PC-3 (cell line): ENCODE results near the gene ADAMTS15. TPM values are rescaled to one million over a fixed set of nuclear protein-coding genes. Genes with fewer than 3 reads are reported as not detected.

Experiments
- ATAC-seq: fragments of 200-7000 bp; cut with Tn5 transposase; 2 replicates; pipeline ENCODE4 v1.9.1; 2020; ENCODE audit warnings: mild to moderate bottlenecking, moderate library complexity
- BruUV-seq: library from RNA; stranded (reverse); fragments of 400-500 nt; replicated peaks from 2 replicates; lab custom pipeline; 2021; lab: Mats Ljungman, UMichigan
- CTCF ChIA-PET: fragments of 300-600 bp; sonication (Branson Sonifier 250); formaldehyde crosslinking; loops from one replicate; lab custom pipeline; 2022; ENCODE audit warnings: antibody characterized with exemption; lab: Charles Lee
- POLR2A ChIA-PET: fragments of 300-600 bp; sonication (Branson Sonifier 250); formaldehyde crosslinking; loops from one replicate; lab custom pipeline; 2022; ENCODE audit warnings: antibody characterized with exemption; ENCODE audit not compliant: unreplicated experiment; lab: Charles Lee
- DNase-seq: peaks from one replicate; pipeline ENCODE4 v3.0.0-alpha.2; 2015
- H2AFZ ChIP-seq: fragments of 300-600 bp; sonication (generic); 2 replicates; pipeline ENCODE4 v1.6.0; 2016; ENCODE audit warnings: antibody characterized with exemption, low read length
- H3F3A ChIP-seq: fragments of 300-600 bp; sonication (generic); one replicate; pipeline ENCODE4 v1.6.0; 2017; ENCODE audit warnings: antibody characterized with exemption, low read length, control low read depth, mild to moderate bottlenecking; ENCODE audit not compliant: unreplicated experiment
- H3K27ac ChIP-seq: fragments of 300-600 bp; sonication (generic); 2 replicates; pipeline ENCODE4 v1.5.1; 2016; ENCODE audit warnings: mild to moderate bottlenecking, low read length
- H3K27me3 ChIP-seq: fragments of 300-600 bp; sonication (generic); 2 replicates; pipeline ENCODE4 v1.6.1; 2016; ENCODE audit warnings: low read length, mixed read lengths
- H3K36me3 ChIP-seq: fragments of 300-600 bp; sonication (generic); 2 replicates; pipeline ENCODE4 v1.6.1; 2016; ENCODE audit warnings: low read depth, mixed run types, low read length, mixed read lengths
- H3K4me1 ChIP-seq: fragments of 300-600 bp; sonication (generic); 2 replicates; pipeline ENCODE4 v1.5.1; 2016; ENCODE audit warnings: low read length; ENCODE audit not compliant: insufficient read depth
- H3K4me2 ChIP-seq: fragments of 300-600 bp; sonication (generic); 2 replicates; pipeline ENCODE4 v1.6.0; 2016; ENCODE audit warnings: low read length
- H3K4me3 ChIP-seq: fragments of 300-600 bp; sonication (generic); 2 replicates; pipeline ENCODE4 v1.5.1; 2016; ENCODE audit warnings: mild to moderate bottlenecking, low read length, mixed read lengths
- H3K79me2 ChIP-seq: fragments of 300-600 bp; sonication (generic); 2 replicates; pipeline ENCODE4 v1.6.1; 2017; ENCODE audit warnings: low read length, mixed read lengths
- H3K9ac ChIP-seq: fragments of 300-600 bp; sonication (generic); 2 replicates; pipeline ENCODE4 v1.6.0; 2016; ENCODE audit warnings: mild to moderate bottlenecking, low read length
- H3K9me2 ChIP-seq: fragments of 300-600 bp; sonication (generic); replicated peaks from 2 replicates; pipeline ENCODE4 v1.6.1; 2016; ENCODE audit warnings: mixed run types, low read length, mixed read lengths
- H3K9me3 ChIP-seq: fragments of 300-600 bp; sonication (generic); 2 replicates; pipeline ENCODE4 v1.6.1; 2016; ENCODE audit warnings: low read length, mixed read lengths
- H4K20me1 ChIP-seq: fragments of 300-600 bp; sonication (generic); 2 replicates; pipeline ENCODE4 v1.6.1; 2016; ENCODE audit warnings: low read length, mixed read lengths
- CTCF ChIP-seq: fragments of 300-600 bp; sonication (generic); conservative IDR thresholded peaks from 2 replicates; pipeline ENCODE4 v1.5.1; 2017; ENCODE audit warnings: antibody characterized with exemption, low read depth, mild to moderate bottlenecking, low read length
- EZH2 ChIP-seq: fragments of 300-600 bp; sonication (generic); IDR thresholded peaks from one replicate; pipeline ENCODE4 v1.6.1; 2017; ENCODE audit warnings: antibody characterized with exemption, mild to moderate bottlenecking, low read length; ENCODE audit not compliant: unreplicated experiment
- EZH2phosphoT487 ChIP-seq: fragments of 300-600 bp; sonication (generic); IDR thresholded peaks from 2 replicates; pipeline ENCODE4 v1.6.1; 2018; ENCODE audit warnings: mild to moderate bottlenecking, antibody characterized with exemption, low read length, borderline replicate concordance
- intact Hi-C: fragments of 100-400 bp; cut with micrococcal nuclease; formaldehyde crosslinking; loops from 2 replicates; pipeline ENCODE4 v1.9.0; 2023
- total RNA-seq: library from RNA; depleted of rRNA; stranded (reverse); fragments of >200 nt; gene quantifications from 2 replicates; pipeline ENCODE4 v1.2.3, GENCODE V29; 2014

The ADAMTS15 gene
- total RNA-seq, 1 experiment from 2014 or later: 16.8 TPM

- no peak overlapping the region for H3K9ac ChIP-seq
- peaks cover 21% of the 10 kb centered on the region for H4K20me1 ChIP-seq
- no peak overlapping the region for H3K4me3 ChIP-seq
- TF ChIP-seq EZH2: no peak
- H3K36me3 ChIP-seq: peaks cover 6% of the 10 kb centered on the region
- no peak overlapping the region for H2AFZ ChIP-seq
- no peak for DNase-seq
- intact Hi-C loops: no loop called here
- no peak overlapping the region for H3K27ac ChIP-seq
- ChIA-PET CTCF (no interaction called here), POLR2A (interaction anchor here (0.5 kb wide), 1 partner anchor 298 kb away, joined by 47 read pairs; no protein-coding TSS in a partner anchor)
- ATAC-seq: no peak
- H3K79me2 ChIP-seq: peaks cover 89% of the 10 kb centered on the region
- H3K9me3 ChIP-seq: no peaks in the 10 kb centered on the region
- no peaks in the 10 kb centered on the region for H3F3A ChIP-seq
- BruUV-seq: no TSS peak
- peaks cover 37% of the 10 kb centered on the region for H3K4me1 ChIP-seq
- no peak overlapping the region for H3K4me2 ChIP-seq
- no peaks in the 10 kb centered on the region for H3K27me3 ChIP-seq
- H3K9me2 ChIP-seq: no peaks in the 10 kb centered on the region
Measured at GRCh38 chr11:130454491-130455252, 6.2 kb downstream of the ADAMTS15 start.

- no peaks in the 10 kb centered on the region for H3K27me3 ChIP-seq
- H3K4me2 ChIP-seq: no peak overlapping the region
- no peak overlapping the region for H3K9ac ChIP-seq
- DNase-seq (no peak), ATAC-seq (no peak)
- no peak overlapping the region for H3K27ac ChIP-seq
- H3K9me2 ChIP-seq: no peaks in the 10 kb centered on the region
- peaks cover 12% of the 10 kb centered on the region; the same call in 1 of the 2 replicates for H4K20me1 ChIP-seq
- intact Hi-C loops: no loop called here
- peaks cover 9% of the 10 kb centered on the region for H3K36me3 ChIP-seq
- H3F3A ChIP-seq: no peaks in the 10 kb centered on the region
- H3K4me3 ChIP-seq: no peak overlapping the region
- H3K79me2 ChIP-seq: peaks cover 83% of the 10 kb centered on the region
- TF ChIP-seq EZH2: no peak
- TF ChIP-seq EZH2phosphoT487: no peak
- no peak for TF ChIP-seq CTCF
- BruUV-seq: no TSS peak
- no peaks in the 10 kb centered on the region for H3K9me3 ChIP-seq
- ChIA-PET POLR2A (no interaction called here), CTCF (no interaction called here)
- no peak overlapping the region for H2AFZ ChIP-seq
- H3K4me1 ChIP-seq: peaks cover 28% of the 10 kb centered on the region
Measured at GRCh38 chr11:130455483-130456127, 7.2 kb downstream of the ADAMTS15 start.

- Histone ChIP-seq H3K4me2 (no peak overlapping the region), H3F3A (no peaks in the 10 kb centered on the region), H3K4me3 (no peak overlapping the region), H3K36me3 (peaks cover 9% of the 10 kb centered on the region), H4K20me1 (peaks cover 9% of the 10 kb centered on the region; the same call in 1 of the 2 replicates), H3K27ac (no peak overlapping the region), H2AFZ (no peak overlapping the region), H3K9me3 (no peaks in the 10 kb centered on the region), H3K9me2 (no peaks in the 10 kb centered on the region), H3K79me2 (peaks cover 77% of the 10 kb centered on the region), H3K4me1 (peaks cover 21% of the 10 kb centered on the region), H3K27me3 (no peaks in the 10 kb centered on the region), H3K9ac (no peak overlapping the region)
- intact Hi-C loops: no loop called here
- ChIA-PET CTCF (no interaction called here), POLR2A (no interaction called here)
- DNase-seq (no peak), ATAC-seq (no peak)
- no TSS peak for BruUV-seq
- TF ChIP-seq EZH2phosphoT487 (no peak), CTCF (no peak), EZH2 (no peak)
Measured at GRCh38 chr11:130456286-130456685, 7.8 kb downstream of the ADAMTS15 start.
